Measurements from ENCODE around the gene FRMD4A.

FRMD4A gene

DNA sequence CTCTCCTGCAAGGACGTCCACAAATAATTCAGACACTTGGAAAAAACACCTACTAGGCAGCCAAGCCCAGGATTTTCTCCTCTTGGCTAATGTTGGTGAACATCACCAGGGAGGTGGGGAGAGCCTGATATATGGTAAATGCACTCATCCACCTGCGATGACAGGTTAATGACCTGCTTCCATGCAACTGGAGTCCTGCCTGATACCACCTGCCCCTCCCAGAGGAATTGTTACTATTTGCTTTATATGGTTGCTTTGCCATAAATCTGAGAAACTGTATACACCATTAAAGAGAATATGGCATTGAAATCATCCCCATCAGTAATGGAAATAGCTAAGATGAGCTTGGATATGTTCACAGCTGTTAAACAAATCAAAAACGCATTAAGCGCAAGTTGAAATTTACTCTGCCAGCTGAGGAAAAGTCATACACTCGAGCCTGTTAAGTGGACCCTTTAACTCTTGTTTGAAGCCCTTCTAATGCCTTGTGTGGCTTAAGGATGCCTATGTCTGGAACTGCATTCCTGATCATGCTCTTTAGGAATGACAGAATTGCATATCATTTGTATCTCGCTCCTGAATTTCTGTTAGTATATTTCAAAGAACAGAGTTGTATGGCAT lies 535.6 kb downstream of the FRMD4A start:
- POLR2A ChIA-PET = no interaction called here
- TF ChIP-seq CTCF (IDR thresholded peaks at IDR 0.05; ENCODE audit: control extremely low read depth, extremely low read depth, low read depth, missing control alignments) = no peak
- DNase-seq (ENCODE audit: extremely low spot score) = no peak
- CTCF ChIA-PET = interaction anchor here (0.9 to 1.0 kb wide), 2 partner anchors 13 to 392 kb away, joined by 3 read pairs; no protein-coding TSS in a partner anchor

GRCh38 chr10:13792006-13792405 lies 538.7 kb downstream of the FRMD4A start:
- TF ChIP-seq CTCF (IDR thresholded peaks at IDR 0.05; ENCODE audit: control extremely low read depth, extremely low read depth, low read depth, missing control alignments) = no peak
- ChIA-PET POLR2A (no interaction called here), CTCF (interaction anchor here (1.3 kb wide), 1 partner anchor 11 kb away, joined by 3 read pairs; no protein-coding TSS in a partner anchor)
- no peak for DNase-seq (ENCODE audit: extremely low spot score)

DNA sequence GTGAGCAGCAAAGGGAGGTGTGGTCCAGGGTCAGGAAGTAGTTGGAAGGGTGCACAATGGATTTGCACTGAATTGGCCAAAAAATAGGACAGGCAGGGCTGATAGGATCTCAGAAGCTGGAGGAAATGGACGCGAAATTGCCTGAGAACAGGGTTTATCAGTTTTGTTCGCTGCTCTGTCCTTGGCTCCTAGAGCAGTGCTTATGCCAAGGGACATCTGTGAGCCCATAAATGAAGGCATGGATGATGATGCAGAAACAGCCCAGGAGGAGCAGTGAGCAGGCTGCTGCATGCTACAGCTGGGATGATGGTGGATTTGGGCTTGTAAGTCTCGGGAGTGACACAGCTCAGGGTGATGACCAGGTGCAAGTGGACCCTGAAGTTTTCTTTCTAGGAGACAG lies 539.2 kb downstream of the FRMD4A start:
- CTCF ChIA-PET = interaction anchor here (1.3 kb wide), 1 partner anchor 12 kb away, joined by 3 read pairs; no protein-coding TSS in a partner anchor
- no peak for DNase-seq (ENCODE audit: extremely low spot score)
- POLR2A ChIA-PET = no interaction called here
- TF ChIP-seq CTCF (IDR thresholded peaks at IDR 0.05; ENCODE audit: control extremely low read depth, extremely low read depth, low read depth, missing control alignments) = no peak

DNA sequence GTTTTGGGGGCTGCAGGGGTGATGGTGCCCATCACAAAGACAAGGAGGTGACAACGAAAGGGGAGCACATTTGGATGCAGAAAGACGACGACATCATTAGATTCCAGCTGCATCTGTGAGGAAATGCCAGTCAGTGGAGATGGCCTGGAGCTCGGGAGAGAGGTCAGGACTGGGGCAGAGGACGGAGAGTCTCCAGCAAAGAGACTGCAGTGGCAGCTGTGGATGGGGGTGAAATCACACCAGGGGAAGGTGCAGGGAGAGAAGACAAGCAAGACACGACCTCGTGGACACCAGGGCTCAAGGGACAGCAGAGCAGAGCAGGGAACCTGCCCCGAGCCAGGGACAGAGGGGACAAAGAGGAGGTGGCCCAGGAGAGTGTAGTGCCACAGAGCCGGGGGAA lies 540.5 kb downstream of the FRMD4A start:
- TF ChIP-seq CTCF (IDR thresholded peaks at IDR 0.05; ENCODE audit: control extremely low read depth, extremely low read depth, low read depth, missing control alignments) = no peak
- DNase-seq (ENCODE audit: extremely low spot score) = no peak
- ChIA-PET POLR2A (no interaction called here), CTCF (interaction anchor here (1.2 kb wide), 1 partner anchor 41 kb away, joined by 3 read pairs; no protein-coding TSS in a partner anchor)

DNA sequence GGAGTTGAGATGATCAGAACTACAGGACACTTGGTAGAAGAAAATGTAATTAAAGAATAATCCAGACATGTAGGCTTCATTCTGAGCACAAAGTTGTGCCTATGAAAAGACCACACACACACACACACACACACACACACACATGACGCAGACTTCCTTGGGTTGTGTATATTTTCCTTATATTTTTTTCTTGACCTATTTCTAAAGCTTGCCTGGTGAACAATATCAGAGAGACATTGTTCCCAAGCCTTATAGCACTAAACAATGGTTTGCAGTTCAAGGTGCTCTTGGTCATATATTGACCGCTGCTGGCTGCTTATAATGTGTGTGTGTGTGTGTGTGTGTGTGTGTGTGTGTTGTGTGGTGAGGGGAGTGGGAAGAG lies 541.3 kb downstream of the FRMD4A start:
- ChIA-PET POLR2A (no interaction called here), CTCF (interaction anchor here (1.2 kb wide), 1 partner anchor 42 kb away, joined by 3 read pairs; no protein-coding TSS in a partner anchor)
- no peak for DNase-seq (ENCODE audit: extremely low spot score)
- TF ChIP-seq CTCF (IDR thresholded peaks at IDR 0.05; ENCODE audit: control extremely low read depth, extremely low read depth, low read depth, missing control alignments) = no peak

DNA sequence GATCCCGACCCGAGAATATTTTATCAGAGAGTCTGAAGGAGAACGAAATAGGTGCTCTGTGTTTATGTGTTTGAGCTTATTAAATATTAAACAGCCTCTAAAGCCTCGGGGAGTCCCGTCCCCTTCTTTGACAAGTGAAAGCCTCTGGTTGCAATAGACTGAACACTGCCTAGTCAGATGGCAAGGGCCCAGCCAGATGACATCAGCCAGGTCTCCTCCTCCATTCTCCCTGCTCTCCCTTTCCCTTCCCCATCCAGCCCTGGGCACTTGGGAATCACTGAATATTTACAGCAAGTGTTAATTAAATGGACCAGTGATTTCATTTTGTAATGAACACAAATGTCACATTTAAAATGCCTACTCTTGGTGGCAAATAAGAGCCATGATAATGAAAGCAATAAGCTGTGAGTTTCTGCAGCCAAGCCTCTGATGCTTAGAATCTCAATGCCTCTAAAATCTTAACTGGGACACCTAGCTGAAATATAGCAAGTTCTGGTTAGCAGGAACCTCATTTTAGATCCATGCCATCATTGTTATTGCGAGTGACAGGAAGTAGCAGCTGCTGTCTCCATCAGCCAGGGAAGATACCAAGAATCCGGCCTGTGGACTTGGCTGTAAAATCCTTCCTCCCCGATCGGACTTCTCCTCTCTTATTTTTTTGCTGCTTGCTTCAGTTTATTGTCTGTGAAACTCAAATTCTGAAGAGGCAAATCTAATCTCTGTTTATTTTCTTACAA lies 541.8 kb downstream of the FRMD4A start:
- DNase-seq (ENCODE audit: extremely low spot score) = no peak
- CTCF ChIA-PET = interaction anchor here (1.0 kb wide), 3 partner anchors 9 to 305 kb away, joined by 3 to 4 read pairs (median 3); no protein-coding TSS in a partner anchor
- POLR2A ChIA-PET = no interaction called here
- no peak for TF ChIP-seq CTCF (IDR thresholded peaks at IDR 0.05; ENCODE audit: control extremely low read depth, extremely low read depth, low read depth, missing control alignments)
